ENCODE results near the gene PRKAA1.

PRKAA1 gene

GRCh38 chr5:40762705-40763104 lies 35.5 kb downstream of the PRKAA1 start:
- TF ChIP-seq EZH2phosphoT487 (IDR thresholded peaks at IDR 0.05; ENCODE audit: low read length), result no peak
- TF ChIP-seq CTCF (IDR thresholded peaks at IDR 0.05; ENCODE audit: low read length), result no peak
- TF ChIP-seq EZH2 (optimal IDR thresholded peaks at IDR 0.05; ENCODE audit: low read depth, low read length), result no peak
- no peaks in the 10 kb centered on the region for H3K9me2 ChIP-seq (replicated peaks; ENCODE audit: insufficient read depth, low read length)
- H3K36me3 ChIP-seq (replicated peaks; ENCODE audit: insufficient read depth, low read length), result no peaks in the 10 kb centered on the region; the same call in 1 of the 2 replicates
- H4K20me1 ChIP-seq (ENCODE audit: insufficient read depth, low read length), result no peaks in the 10 kb centered on the region
- H2AFZ ChIP-seq (ENCODE audit: low read length), result no peak overlapping the region
- no peaks in the 10 kb centered on the region for H3K79me2 ChIP-seq (ENCODE audit: low read length)
- H3K9me3 ChIP-seq (replicated peaks; ENCODE audit: insufficient read depth, low read length), result no peaks in the 10 kb centered on the region
- H3K4me3 ChIP-seq (ENCODE audit: low read length), result no peak overlapping the region
- no peak overlapping the region for H3K9ac ChIP-seq (ENCODE audit: low read length)
- no peak overlapping the region for H3K27ac ChIP-seq (ENCODE audit: low read length)
- no peaks in the 10 kb centered on the region for H3K27me3 ChIP-seq (replicated peaks; ENCODE audit: insufficient read depth, low read length)
- H3K4me1 ChIP-seq (ENCODE audit: low read length), result no peaks in the 10 kb centered on the region
- H3F3A ChIP-seq (ENCODE audit: insufficient read depth, low read length), result no peaks in the 10 kb centered on the region
- no peak overlapping the region for H3K4me2 ChIP-seq (ENCODE audit: low read depth, low read length)
- DNase-seq, result no peak

- peaks cover 5% of the 10 kb centered on the region; the same call in 1 of the 2 replicates for H3F3A ChIP-seq (ENCODE audit: insufficient read depth, low read length)
- H3K9ac ChIP-seq (ENCODE audit: low read length), result no peak overlapping the region
- no peaks in the 10 kb centered on the region for H3K9me3 ChIP-seq (replicated peaks; ENCODE audit: insufficient read depth, low read length)
- H2AFZ ChIP-seq (ENCODE audit: low read length), result no peak overlapping the region
- no peaks in the 10 kb centered on the region for H3K36me3 ChIP-seq (replicated peaks; ENCODE audit: insufficient read depth, low read length)
- H3K27ac ChIP-seq (ENCODE audit: low read length), result no peak overlapping the region
- DNase-seq, result no peak
- no peaks in the 10 kb centered on the region for H4K20me1 ChIP-seq (ENCODE audit: insufficient read depth, low read length)
- no peaks in the 10 kb centered on the region for H3K27me3 ChIP-seq (replicated peaks; ENCODE audit: insufficient read depth, low read length)
- peaks cover 7% of the 10 kb centered on the region; the same call in 1 of the 2 replicates for H3K4me1 ChIP-seq (ENCODE audit: low read length)
- no peak overlapping the region for H3K4me2 ChIP-seq (ENCODE audit: low read depth, low read length)
- TF ChIP-seq CTCF (IDR thresholded peaks at IDR 0.05; ENCODE audit: low read length) (no peak), EZH2 (optimal IDR thresholded peaks at IDR 0.05; ENCODE audit: low read depth, low read length) (no peak), EZH2phosphoT487 (IDR thresholded peaks at IDR 0.05; ENCODE audit: low read length) (no peak)
- peaks cover 20% of the 10 kb centered on the region for H3K79me2 ChIP-seq (ENCODE audit: low read length)
- no peaks in the 10 kb centered on the region for H3K9me2 ChIP-seq (replicated peaks; ENCODE audit: insufficient read depth, low read length)
- no peak overlapping the region for H3K4me3 ChIP-seq (ENCODE audit: low read length)
Observed at GRCh38 chr5:40757400-40757799, 40.8 kb downstream of the PRKAA1 start.

- Histone ChIP-seq H3K27me3 (replicated peaks; ENCODE audit: insufficient read depth, low read length) (no peaks in the 10 kb centered on the region), H3K79me2 (ENCODE audit: low read length) (peaks cover 34% of the 10 kb centered on the region), H4K20me1 (ENCODE audit: insufficient read depth, low read length) (no peaks in the 10 kb centered on the region), H2AFZ (ENCODE audit: low read length) (peak within 1 kb of the TSS; percentile 81), H3K27ac (ENCODE audit: low read length) (peak within 1 kb of the TSS; percentile 63), H3F3A (ENCODE audit: insufficient read depth, low read length) (peaks cover 5% of the 10 kb centered on the region; the same call in 1 of the 2 replicates), H3K9me3 (replicated peaks; ENCODE audit: insufficient read depth, low read length) (no peaks in the 10 kb centered on the region), H3K4me2 (ENCODE audit: low read depth, low read length) (peak within 1 kb of the TSS; percentile 70), H3K4me3 (ENCODE audit: low read length) (peak within 1 kb of the TSS; percentile 81), H3K4me1 (ENCODE audit: low read length) (peaks cover 7% of the 10 kb centered on the region; the same call in 1 of the 2 replicates), H3K9me2 (replicated peaks; ENCODE audit: insufficient read depth, low read length) (no peaks in the 10 kb centered on the region), H3K9ac (ENCODE audit: low read length) (peak within 1 kb of the TSS; percentile 75), H3K36me3 (replicated peaks; ENCODE audit: insufficient read depth, low read length) (no peaks in the 10 kb centered on the region)
- TF ChIP-seq EZH2phosphoT487 (IDR thresholded peaks at IDR 0.05; ENCODE audit: low read length) (no peak), EZH2 (optimal IDR thresholded peaks at IDR 0.05; ENCODE audit: low read depth, low read length) (no peak), CTCF (IDR thresholded peaks at IDR 0.05; ENCODE audit: low read length) (peak; percentile 71)
- DNase-seq, result peak; percentile 95
Observed at GRCh38 chr5:40755407-40756365, 42.5 kb downstream of the PRKAA1 start, which contains the start of gene TTC33. Gene TTC33, minus strand, starts transcription at chr5:40755961. Its CDS starts 8,943 bp downstream, at chr5:40747018.

All from MM.1S (cell line).